Fibroblast of peridontal ligament (primary cell): Measurements from ENCODE around the gene CUX1.
A peak's percentile ranks its signal among the peaks of the same experiment; 100 is the strongest.
"Not testable (repeated sequence)": the region's sequence is repeated elsewhere in the genome, so short reads cannot be mapped to it uniquely, and the experiment has no call there.

ENCODE experiments used
- DNase-seq: peaks from one replicate; pipeline ENCODE4 v3.0.0-alpha.2; 2010; ENCODE audit errors: extremely low read depth

CUX1 gene

GRCh38 chr7:101792682-101793071 is 24.7 kb upstream of the CUX1 start:
- DNase-seq: not testable (repeated sequence)

GRCh38 chr7:101795461-101795860 is 22.0 kb upstream of the CUX1 start:
- DNase-seq: no peak

GRCh38 chr7:101798173-101798572 is 19.3 kb upstream of the CUX1 start:
- not testable (repeated sequence) for DNase-seq

- no peak for DNase-seq
These were observed 14.0 kb upstream of the CUX1 start for GRCh38 chr7:101803203-101804087.

GRCh38 chr7:101804088-101804963 is 13.1 kb upstream of the CUX1 start:
- no peak for DNase-seq

- no peak for DNase-seq
These were observed 12.5 kb upstream of the CUX1 start for GRCh38 chr7:101804967-101805366.

- no peak for DNase-seq
These were observed 4.8 kb upstream of the CUX1 start for GRCh38 chr7:101812595-101812994.

- DNase-seq: no peak
These were observed 3.9 kb upstream of the CUX1 start for GRCh38 chr7:101813402-101814019.

- peak; percentile 62 for DNase-seq
These were observed 3.1 kb upstream of the CUX1 start for GRCh38 chr7:101814081-101814990.

GRCh38 chr7:101814991-101815825 is 2.2 kb upstream of the CUX1 start:
- no peak for DNase-seq

- peak; percentile 78 for DNase-seq
These were observed 1.4 kb upstream of the CUX1 start for GRCh38 chr7:101815826-101816594.

GRCh38 chr7:101816595-101817470 is 593 bp upstream of the CUX1 start:
- DNase-seq: no peak

- no peak for DNase-seq
These were observed 1.1 kb downstream of the CUX1 start for GRCh38 chr7:101818287-101819071.

GRCh38 chr7:101819183-101819582 is 1.8 kb downstream of the CUX1 start:
- no peak for DNase-seq

GRCh38 chr7:101819913-101820522 is 2.6 kb downstream of the CUX1 start:
- DNase-seq: no peak

GRCh38 chr7:101820703-101821102 is 3.3 kb downstream of the CUX1 start:
- DNase-seq: peak; percentile 73

- not testable (repeated sequence) for DNase-seq
These were observed 5.2 kb downstream of the CUX1 start for GRCh38 chr7:101822632-101823031.
